GM23248 (cell line): Measurements from ENCODE around the gene NFE2L3. TPM values are rescaled to one million over a fixed set of nuclear protein-coding genes. Genes with fewer than 3 reads are reported as not detected.

Experiments
- DNase-seq: peaks from one replicate; pipeline ENCODE4 v3.0.0-alpha.2; 2015
- H2AFZ ChIP-seq: fragments of 200-600 bp; sonication (generic); 2 replicates; pipeline ENCODE4 v1.6.1; 2016; ENCODE audit warnings: antibody characterized with exemption
- H3F3A ChIP-seq: fragments of 200-600 bp; sonication (generic); 2 replicates; pipeline ENCODE4 v1.6.1; 2016; ENCODE audit warnings: mild to moderate bottlenecking, antibody characterized with exemption, mixed run types; ENCODE audit not compliant: insufficient read depth
- H3K27ac ChIP-seq: fragments of 200-600 bp; sonication (generic); 2 replicates; pipeline ENCODE4 v1.5.1; 2016; ENCODE audit warnings: mild to moderate bottlenecking
- H3K27me3 ChIP-seq: fragments of 200-600 bp; sonication (generic); replicated peaks from 2 replicates; pipeline ENCODE4 v1.6.1; 2016; ENCODE audit warnings: mild to moderate bottlenecking; ENCODE audit not compliant: insufficient read depth
- H3K36me3 ChIP-seq: fragments of 200-600 bp; sonication (generic); 2 replicates; pipeline ENCODE4 v1.6.1; 2016; ENCODE audit warnings: low read depth, mild to moderate bottlenecking
- H3K4me1 ChIP-seq: fragments of 200-600 bp; sonication (generic); 2 replicates; pipeline ENCODE4 v1.6.1; 2016; ENCODE audit warnings: mild to moderate bottlenecking; ENCODE audit not compliant: insufficient read depth
- H3K4me2 ChIP-seq: fragments of 200-600 bp; sonication (generic); one replicate; pipeline ENCODE4 v1.6.1; 2016; ENCODE audit warnings: mild to moderate bottlenecking; ENCODE audit not compliant: unreplicated experiment
- H3K4me3 ChIP-seq: fragments of 200-600 bp; sonication (generic); 2 replicates; pipeline ENCODE4 v1.5.1; 2016; ENCODE audit warnings: mild to moderate bottlenecking
- H3K79me2 ChIP-seq: fragments of 200-600 bp; sonication (generic); 2 replicates; pipeline ENCODE4 v1.6.1; 2016; ENCODE audit warnings: mild to moderate bottlenecking; ENCODE audit not compliant: insufficient read depth
- H3K9ac ChIP-seq: fragments of 200-600 bp; sonication (generic); 2 replicates; pipeline ENCODE4 v1.6.1; 2016; ENCODE audit warnings: mild to moderate bottlenecking
- H3K9me2 ChIP-seq: fragments of 200-600 bp; sonication (generic); 2 replicates; pipeline ENCODE4 v1.6.1; 2016; ENCODE audit warnings: mixed run types, mild to moderate bottlenecking, moderate library complexity; ENCODE audit not compliant: insufficient read depth
- H3K9me3 ChIP-seq: fragments of 200-600 bp; sonication (generic); one replicate; pipeline ENCODE4 v1.6.1; 2017; ENCODE audit warnings: low read depth
- H4K20me1 ChIP-seq: fragments of 200-600 bp; sonication (generic); 2 replicates; pipeline ENCODE4 v1.6.0; 2016; ENCODE audit not compliant: insufficient read depth
- EZH2 ChIP-seq: fragments of 200-600 bp; sonication (generic); IDR thresholded peaks from 2 replicates; pipeline ENCODE4 v1.6.1; 2018; ENCODE audit warnings: antibody characterized with exemption, mild to moderate bottlenecking; ENCODE audit not compliant: insufficient read depth, poor library complexity, severe bottlenecking
- EZH2phosphoT487 ChIP-seq: fragments of 200-600 bp; sonication (generic); IDR thresholded peaks from 2 replicates; pipeline ENCODE4 v1.6.1; 2018; ENCODE audit warnings: antibody characterized with exemption, moderate library complexity, mild to moderate bottlenecking, low read depth; ENCODE audit not compliant: insufficient read depth
- WGBS, 2 experiments: methylation state at CpG; one replicate each; pipeline ENCODE4 v1.1.6; 2015 to 2017; ENCODE audit warnings: low lambda C conversion rate in 2 of 2, low coverage in 1 of 2; ENCODE audit errors: missing lambda C conversion rate in 2 of 2; 5-methylcytosine and 5-hydroxymethylcytosine counted together
- in situ Hi-C: fragments of 300-500 bp; cut with MboI; formaldehyde crosslinking; loops from 2 replicates; pipeline ENCODE4 v1.15.0; 2020
- polyA plus RNA-seq: library from polyadenylated mRNA; unstranded; fragments of >200 nt; fragmentation: Nextera tagmentation; extraction: Ambion mirVana; gene quantifications from 2 replicates; pipeline ENCODE4 v1.2.1, GENCODE V29; 2016
- total RNA-seq: library from RNA; depleted of rRNA; stranded (reverse); fragments of >200 nt; shearing (Covaris generic); gene quantifications from 2 replicates; pipeline ENCODE4 v1.2.3, GENCODE V29; 2014

The NFE2L3 gene
- total and polyA plus RNA-seq, 2 experiments from 2014 or later, result 0.70 to 1.4 TPM

DNA sequence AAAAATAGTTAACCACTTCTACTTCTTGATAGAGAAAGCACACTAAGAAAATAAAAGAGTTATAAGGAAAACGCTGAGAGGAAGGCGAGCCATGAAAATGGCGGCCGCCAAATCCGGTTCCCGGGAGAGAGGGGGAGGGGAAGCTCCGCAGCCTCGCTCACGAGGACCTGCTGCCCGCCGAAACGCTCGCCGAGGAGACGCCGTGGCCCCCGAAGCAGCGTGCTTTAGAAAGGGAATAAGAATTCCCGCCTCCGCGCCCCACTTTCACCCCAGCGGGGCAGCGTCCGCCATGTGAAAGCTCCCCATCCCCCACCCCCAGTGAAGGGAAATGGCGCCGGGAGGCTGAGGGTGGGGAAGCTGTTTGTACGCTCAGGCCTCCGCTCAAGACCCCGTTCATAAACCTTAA, 48.0 kb downstream of the NFE2L3 start:
- H3K27ac ChIP-seq, result peak overlapping the region; percentile 95
- in situ Hi-C loops, result no loop called here

DNA sequence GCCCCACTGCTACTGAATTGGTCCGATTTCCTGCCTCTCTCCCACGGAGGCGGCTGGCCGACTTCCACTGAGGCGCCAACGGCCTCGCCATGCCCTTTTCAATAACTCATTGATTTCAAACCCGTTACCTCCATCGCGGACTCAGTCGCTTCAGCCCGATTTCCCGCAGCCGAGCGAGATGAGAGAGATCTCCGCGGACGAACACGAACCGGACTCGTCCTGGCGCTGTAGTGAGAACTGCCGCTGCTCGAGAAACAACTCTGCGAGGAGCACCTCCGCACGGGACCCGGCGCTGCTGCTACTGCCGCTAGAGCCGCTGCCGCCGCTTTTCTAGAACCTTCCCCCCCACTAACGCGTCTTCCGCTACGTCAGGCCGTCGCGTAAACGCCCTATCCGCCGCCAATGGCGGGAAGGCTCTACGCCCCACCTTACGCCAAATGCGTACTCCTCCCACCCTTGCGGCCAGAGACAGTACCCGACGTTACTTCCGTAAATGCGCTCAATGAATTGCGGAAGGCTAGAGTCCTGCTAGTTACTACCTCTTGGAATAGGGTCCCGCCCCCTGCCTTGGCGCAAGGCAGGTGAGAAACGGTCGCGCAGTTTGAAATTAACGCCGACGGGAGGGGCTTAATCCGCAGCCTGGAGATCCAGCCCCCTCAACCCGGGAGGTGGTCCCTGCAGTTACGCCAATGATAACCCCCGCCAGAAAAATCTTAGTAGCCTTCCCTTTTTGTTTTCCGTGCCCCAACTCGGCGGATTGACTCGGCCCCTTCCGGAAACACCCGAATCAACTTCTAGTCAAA, 48.6 kb downstream of the NFE2L3 start, which contains the start of gene HNRNPA2B1:
HNRNPA2B1 (minus strand) TSS at position 303 of the 803 bp plus-strand sequence; CDS start at position 134, 169 bp downstream.
- peaks cover 41% of the 10 kb centered on the region for H3K36me3 ChIP-seq
- H2AFZ ChIP-seq, result peak within 1 kb of the TSS; percentile 64
- H3F3A ChIP-seq, result peaks cover 47% of the 10 kb centered on the region
- peaks cover 90% of the 10 kb centered on the region for H3K79me2 ChIP-seq
- no peak for TF ChIP-seq EZH2phosphoT487
- TF ChIP-seq EZH2, result no peak
- H3K4me3 ChIP-seq, result peak within 1 kb of the TSS; percentile 86
- peak within 1 kb of the TSS; percentile 95 for H3K27ac ChIP-seq
- DNase-seq, result peak; percentile 97
- peaks cover 56% of the 10 kb centered on the region for H4K20me1 ChIP-seq
- 1% methylated on average over 70 to 71 of the region's 71 CpGs for WGBS, 2 experiments
- H3K27me3 ChIP-seq, result no peaks in the 10 kb centered on the region
- peak within 1 kb of the TSS; percentile 90 for H3K4me2 ChIP-seq
- no peaks in the 10 kb centered on the region for H3K9me2 ChIP-seq
- H3K9ac ChIP-seq, result peak within 1 kb of the TSS; percentile 100
- no peaks in the 10 kb centered on the region for H3K9me3 ChIP-seq
- peaks cover 48% of the 10 kb centered on the region for H3K4me1 ChIP-seq
- in situ Hi-C loops, result no loop called here

More for the DNA sequence above, 48.0 kb downstream of the NFE2L3 start:
- 0 to 1% methylated on average over 29 of the region's 29 CpGs for WGBS, 2 experiments
- H3K9ac ChIP-seq, result peak overlapping the region; percentile 98
- no peaks in the 10 kb centered on the region for H3K9me2 ChIP-seq
- no peaks in the 10 kb centered on the region for H3K9me3 ChIP-seq
- peaks cover 48% of the 10 kb centered on the region for H3K4me1 ChIP-seq
- H3K4me3 ChIP-seq, result peak overlapping the region; percentile 86
- no peaks in the 10 kb centered on the region for H3K27me3 ChIP-seq
- H3K4me2 ChIP-seq, result peak overlapping the region; percentile 90
- peaks cover 41% of the 10 kb centered on the region for H3K36me3 ChIP-seq
- TF ChIP-seq EZH2 (no peak), EZH2phosphoT487 (no peak)
- H2AFZ ChIP-seq, result no peak overlapping the region
- peaks cover 90% of the 10 kb centered on the region for H3K79me2 ChIP-seq
- DNase-seq, result peak; percentile 88
- peaks cover 52% of the 10 kb centered on the region for H3F3A ChIP-seq
- H4K20me1 ChIP-seq, result peaks cover 52% of the 10 kb centered on the region

DNA sequence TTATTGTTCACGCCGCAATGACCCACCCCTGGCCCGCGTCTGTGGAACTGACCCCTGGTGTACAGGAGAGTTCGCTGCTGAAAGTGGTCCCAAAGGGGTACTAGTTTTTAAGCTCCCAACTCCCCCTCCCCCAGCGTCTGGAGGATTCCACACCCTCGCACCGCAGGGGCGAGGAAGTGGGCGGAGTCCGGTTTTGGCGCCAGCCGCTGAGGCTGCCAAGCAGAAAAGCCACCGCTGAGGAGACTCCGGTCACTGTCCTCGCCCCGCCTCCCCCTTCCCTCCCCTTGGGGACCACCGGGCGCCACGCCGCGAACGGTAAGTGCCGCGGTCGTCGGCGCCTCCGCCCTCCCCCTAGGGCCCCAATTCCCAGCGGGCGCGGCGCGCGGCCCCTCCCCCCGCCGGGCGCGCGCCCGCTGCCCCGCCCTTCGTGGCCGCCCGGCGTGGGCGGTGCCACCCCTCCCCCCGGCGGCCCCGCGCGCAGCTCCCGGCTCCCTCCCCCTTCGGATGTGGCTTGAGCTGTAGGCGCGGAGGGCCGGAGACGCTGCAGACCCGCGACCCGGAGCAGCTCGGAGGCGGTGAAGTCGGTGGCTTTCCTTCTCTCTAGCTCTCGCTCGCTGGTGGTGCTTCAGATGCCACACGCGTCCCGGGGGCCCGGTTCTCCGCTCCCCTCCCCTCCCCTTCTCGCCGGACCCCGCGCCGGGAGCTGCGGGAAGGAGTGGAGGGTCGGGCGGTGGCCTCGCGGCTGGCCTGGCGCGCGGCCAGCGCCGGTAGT, 49.4 kb downstream of the NFE2L3 start, which contains the start of gene CBX3:
CBX3 (plus strand) TSS at position 499 of the 772 bp plus-strand sequence. CDS start 1,254 bp downstream, outside the sequence.
- no peaks in the 10 kb centered on the region for H3K9me3 ChIP-seq
- peak within 1 kb of the TSS; percentile 95 for H3K27ac ChIP-seq
- H3K4me3 ChIP-seq, result peak within 1 kb of the TSS; percentile 86
- H3K27me3 ChIP-seq, result no peaks in the 10 kb centered on the region
- H3K9ac ChIP-seq, result peak within 1 kb of the TSS; percentile 100
- peaks cover 49% of the 10 kb centered on the region for H4K20me1 ChIP-seq
- peaks cover 40% of the 10 kb centered on the region for H3F3A ChIP-seq
- H3K9me2 ChIP-seq, result no peaks in the 10 kb centered on the region
- in situ Hi-C loops, result no loop called here
- peak within 1 kb of the TSS; percentile 64 for H2AFZ ChIP-seq
- 0 to 1% methylated on average over 25 to 63 of the region's 86 CpGs for WGBS, 2 experiments
- DNase-seq, result peak; percentile 88
- H3K4me1 ChIP-seq, result peaks cover 48% of the 10 kb centered on the region
- peaks cover 90% of the 10 kb centered on the region for H3K79me2 ChIP-seq
- no peak for TF ChIP-seq EZH2
- no peak for TF ChIP-seq EZH2phosphoT487
- peak within 1 kb of the TSS; percentile 90 for H3K4me2 ChIP-seq
- peaks cover 41% of the 10 kb centered on the region for H3K36me3 ChIP-seq
